HG03103 (cell line): ENCODE measurements around the gene LRP1-AS.
"Not testable (repeated sequence)": the region's sequence is repeated elsewhere in the genome, so short reads cannot be mapped to it uniquely, and the experiment has no call there.

Source experiments
- ATAC-seq: cut with Tn5 transposase; IDR thresholded peaks from one replicate; pipeline ENCODE4 v1.9.1; 2021; ENCODE audit warnings: low read depth; ENCODE audit not compliant: unreplicated experiment

The LRP1-AS gene

DNA sequence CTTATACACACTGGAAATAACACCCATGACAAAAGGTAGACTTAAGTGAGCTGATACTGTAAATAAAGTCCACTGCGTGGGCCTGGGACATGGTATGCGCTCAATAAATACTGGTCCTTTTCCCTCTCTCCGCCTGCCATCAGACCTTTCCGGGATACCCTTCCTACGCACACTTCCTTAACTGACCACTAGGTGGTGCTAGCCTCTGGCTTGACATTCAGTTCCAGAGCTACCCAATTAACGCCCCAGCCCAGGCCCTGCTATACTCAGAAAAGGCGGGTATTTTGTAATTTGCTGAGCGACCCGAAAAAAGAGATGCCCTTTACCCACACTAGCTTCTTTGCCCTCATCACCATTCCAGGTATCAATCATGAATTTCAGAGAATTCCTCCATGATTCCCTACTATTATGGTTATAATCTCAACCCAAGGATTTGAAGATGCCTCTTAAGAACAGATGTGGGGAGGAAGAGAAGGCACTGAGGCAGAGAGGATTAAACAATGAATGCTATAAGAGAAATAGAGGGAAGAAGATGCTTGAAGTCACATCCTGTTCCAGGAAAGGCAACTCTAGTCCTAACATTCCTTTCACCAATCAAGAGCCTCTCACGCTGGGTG lies 23.1 kb downstream of the LRP1-AS start:
- no peak for ATAC-seq

DNA sequence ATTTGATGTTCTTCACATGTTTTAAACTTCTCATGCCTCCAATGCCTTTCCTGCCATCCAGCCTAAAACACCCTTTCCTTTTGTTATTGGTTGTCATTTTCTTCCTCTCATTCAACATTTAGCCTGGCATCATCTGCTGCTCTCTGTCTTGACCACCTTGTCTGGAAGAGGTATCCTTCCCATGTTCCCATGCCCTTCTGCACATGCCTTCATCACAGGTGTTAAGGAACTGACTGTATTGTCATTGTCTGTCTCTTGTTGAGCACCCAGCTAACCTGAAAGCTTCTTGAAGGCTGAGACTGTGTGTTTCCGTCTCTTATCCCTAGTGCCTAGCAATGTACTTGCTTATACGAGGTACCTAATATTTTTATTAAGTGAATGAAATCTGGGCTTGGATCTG lies 23.6 kb downstream of the LRP1-AS start:
- no peak for ATAC-seq

- ATAC-seq = not testable (repeated sequence)
Observed at GRCh38 chr12:57120718-57121117, 26.7 kb downstream of the LRP1-AS start.

- ATAC-seq = no peak
Observed at GRCh38 chr12:57119294-57120085, 27.9 kb downstream of the LRP1-AS start.

- no peak for ATAC-seq
Observed at GRCh38 chr12:57118711-57119271, 28.6 kb downstream of the LRP1-AS start.

DNA sequence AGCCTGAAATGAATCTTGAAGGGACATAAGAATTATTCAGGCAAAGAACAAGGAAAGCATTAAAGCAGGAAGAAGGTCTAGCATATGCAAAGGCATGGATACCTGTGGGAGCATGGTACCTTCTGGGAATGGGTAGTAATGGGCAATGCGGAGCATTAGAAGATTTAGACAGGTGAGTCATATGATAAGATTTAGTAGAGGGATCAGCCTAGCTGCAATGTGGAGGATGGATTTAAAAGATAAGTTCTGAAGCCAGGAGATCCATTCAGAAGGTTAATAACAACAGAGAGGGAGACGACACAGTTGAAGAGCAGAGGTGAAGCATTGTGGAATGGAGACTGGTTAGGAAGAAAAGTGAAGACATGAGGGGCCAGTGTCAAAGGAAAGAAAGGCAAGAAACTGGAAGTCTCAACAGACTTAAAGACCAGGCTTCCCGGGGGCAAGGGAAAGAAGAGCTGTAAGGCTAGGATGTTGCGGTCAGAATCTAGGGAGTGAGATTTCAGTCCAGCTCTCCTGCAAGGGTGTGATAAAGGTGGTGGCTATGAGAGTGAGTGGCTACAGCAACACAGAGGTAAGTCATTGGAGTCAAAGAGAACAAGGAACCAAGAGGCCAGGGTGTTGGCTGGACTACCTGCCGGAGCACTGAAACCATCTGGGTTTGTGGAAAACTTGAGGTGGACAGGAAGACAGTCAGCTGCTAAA lies 30.7 kb downstream of the LRP1-AS start:
- no peak for ATAC-seq

GRCh38 chr12:57112492-57113294 lies 34.7 kb downstream of the LRP1-AS start:
- ATAC-seq = peak; percentile 51

GRCh38 chr12:57111031-57111734 lies 36.2 kb downstream of the LRP1-AS start, which contains the start of gene STAT6:
STAT6 (minus strand) TSS chr12:57111362; CDS start chr12:57108278, 3,084 bp downstream.
- ATAC-seq = peak; percentile 43

- ATAC-seq = no peak
Observed at GRCh38 chr12:57110104-57111030, 37.1 kb downstream of the LRP1-AS start.

GRCh38 chr12:57109207-57110103 lies 38.0 kb downstream of the LRP1-AS start:
- no peak for ATAC-seq

DNA sequence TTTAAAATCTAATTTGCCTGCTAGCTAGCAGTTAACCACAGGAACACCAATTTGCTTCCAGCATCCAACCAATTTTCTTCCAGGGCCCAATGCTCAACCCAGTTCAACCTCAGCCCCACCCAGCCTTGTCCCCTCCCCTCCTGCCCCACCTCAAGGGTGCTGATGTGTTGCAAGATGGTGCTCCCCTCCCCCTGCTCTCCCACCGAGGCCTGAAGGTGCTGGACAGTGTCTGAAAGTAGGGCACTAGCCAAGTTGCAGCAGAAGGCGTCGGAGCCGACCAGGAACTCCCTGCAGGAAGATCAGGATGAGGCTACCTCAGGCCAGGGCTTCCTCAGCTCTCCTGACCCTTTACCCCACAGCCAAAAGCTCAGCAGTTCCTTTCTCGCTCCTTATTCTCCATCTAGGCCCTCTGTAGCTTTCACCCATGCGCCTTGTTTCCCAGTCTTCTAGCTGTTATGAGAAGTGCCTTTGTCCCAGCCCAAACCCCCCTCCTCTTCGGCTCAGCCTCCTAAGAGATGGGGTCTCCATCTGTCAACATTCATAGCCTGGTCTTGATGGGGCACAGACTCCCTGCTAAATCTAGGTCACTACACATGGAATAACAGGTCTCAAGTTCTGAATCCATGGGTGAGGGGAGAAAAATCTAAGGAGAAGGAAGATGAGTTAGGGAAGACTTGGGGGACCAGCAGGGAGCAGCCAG lies 39.8 kb downstream of the LRP1-AS start:
- ATAC-seq = no peak

- ATAC-seq = no peak
Observed at GRCh38 chr12:57106021-57106708, 41.3 kb downstream of the LRP1-AS start.

- ATAC-seq = no peak
Observed at GRCh38 chr12:57105011-57105753, 42.2 kb downstream of the LRP1-AS start.

- no peak for ATAC-seq
Observed at GRCh38 chr12:57104292-57104910, 43.0 kb downstream of the LRP1-AS start.

GRCh38 chr12:57103856-57104255 lies 43.6 kb downstream of the LRP1-AS start:
- no peak for ATAC-seq
